Measurements from ENCODE around the gene TOMM6. TPM values are rescaled to one million over a fixed set of nuclear protein-coding genes. Genes with fewer than 3 reads are reported as not detected.

The TOMM6 gene
- polyA plus RNA-seq, 1 donor from 2014 or later, result 184 TPM

GRCh38 chr6:41748102-41748477, 39.4 kb upstream of the TOMM6 start:
- Histone ChIP-seq H3K9me3 (ENCODE audit: low read length) (no peaks in the 10 kb centered on the region), H2AFZ (ENCODE audit: low read depth, low read length) (no peak overlapping the region), H3K4me2 (ENCODE audit: low read length) (no peak overlapping the region), H3K4me3 (ENCODE audit: low read length) (no peak overlapping the region), H3K9me2 (ENCODE audit: insufficient read depth, low read length) (no peaks in the 10 kb centered on the region), H3K27me3 (ENCODE audit: insufficient read depth, low read depth, low read length) (no peaks in the 10 kb centered on the region), H3F3A (ENCODE audit: insufficient read depth, low read length, poor library complexity, severe bottlenecking) (no peaks in the 10 kb centered on the region), H3K36me3 (ENCODE audit: insufficient read depth, low read length) (no peaks in the 10 kb centered on the region), H3K79me2 (replicated peaks; ENCODE audit: insufficient read depth, low read length) (no peaks in the 10 kb centered on the region), H3K27ac (ENCODE audit: low read length) (no peak overlapping the region), H4K20me1 (ENCODE audit: insufficient read depth) (no peaks in the 10 kb centered on the region), H3K9ac (ENCODE audit: low read length) (no peak overlapping the region)
- no peak for TF ChIP-seq REST (IDR thresholded peaks at IDR 0.05; ENCODE audit: borderline replicate concordance)
- TF ChIP-seq EZH2 (IDR thresholded peaks at IDR 0.05; ENCODE audit: borderline replicate concordance, insufficient read depth, low read length, poor library complexity, severe bottlenecking), result no peak
- TF ChIP-seq TAF1 (IDR thresholded peaks at IDR 0.05; ENCODE audit: low read depth), result no peak
- no peak for TF ChIP-seq SMC3 (conservative IDR thresholded peaks at IDR 0.05; ENCODE audit: poor library complexity)
- no peak for TF ChIP-seq EP300 (conservative IDR thresholded peaks at IDR 0.05; ENCODE audit: poor library complexity, severe bottlenecking)
- no peak for TF ChIP-seq POLR2AphosphoS5 (IDR thresholded peaks at IDR 0.05)
- TF ChIP-seq CTCF (IDR thresholded peaks at IDR 0.05; ENCODE audit: poor library complexity, severe bottlenecking), result no peak
- no peak for TF ChIP-seq MXI1 (conservative IDR thresholded peaks at IDR 0.05; ENCODE audit: poor library complexity, severe bottlenecking)
- TF ChIP-seq RAD21 (conservative IDR thresholded peaks at IDR 0.05), result no peak

GRCh38 chr6:41748542-41748941, 39.0 kb upstream of the TOMM6 start:
- TF ChIP-seq MXI1 (conservative IDR thresholded peaks at IDR 0.05; ENCODE audit: poor library complexity, severe bottlenecking) (no peak), SMC3 (conservative IDR thresholded peaks at IDR 0.05; ENCODE audit: poor library complexity) (no peak), REST (IDR thresholded peaks at IDR 0.05; ENCODE audit: borderline replicate concordance) (no peak), EZH2 (IDR thresholded peaks at IDR 0.05; ENCODE audit: borderline replicate concordance, insufficient read depth, low read length, poor library complexity, severe bottlenecking) (no peak), TAF1 (IDR thresholded peaks at IDR 0.05; ENCODE audit: low read depth) (no peak), CTCF (IDR thresholded peaks at IDR 0.05; ENCODE audit: poor library complexity, severe bottlenecking) (no peak), POLR2AphosphoS5 (IDR thresholded peaks at IDR 0.05) (no peak), EP300 (conservative IDR thresholded peaks at IDR 0.05; ENCODE audit: poor library complexity, severe bottlenecking) (no peak), RAD21 (conservative IDR thresholded peaks at IDR 0.05) (no peak)

More at GRCh38 chr6:41748542-41748941, 39.0 kb upstream of the TOMM6 start:
- Histone ChIP-seq H3K9me2 (ENCODE audit: insufficient read depth, low read length) (no peaks in the 10 kb centered on the region), H2AFZ (ENCODE audit: low read depth, low read length) (no peak overlapping the region), H3K4me3 (ENCODE audit: low read length) (no peak overlapping the region), H3K4me2 (ENCODE audit: low read length) (no peak overlapping the region), H3K27me3 (ENCODE audit: insufficient read depth, low read depth, low read length) (no peaks in the 10 kb centered on the region), H3K27ac (ENCODE audit: low read length) (no peak overlapping the region), H4K20me1 (ENCODE audit: insufficient read depth) (no peaks in the 10 kb centered on the region), H3K9me3 (ENCODE audit: low read length) (no peaks in the 10 kb centered on the region), H3K36me3 (ENCODE audit: insufficient read depth, low read length) (no peaks in the 10 kb centered on the region), H3K9ac (ENCODE audit: low read length) (no peak overlapping the region), H3K79me2 (replicated peaks; ENCODE audit: insufficient read depth, low read length) (no peaks in the 10 kb centered on the region), H3F3A (ENCODE audit: insufficient read depth, low read length, poor library complexity, severe bottlenecking) (no peaks in the 10 kb centered on the region)
